Endothelial cell (in vitro differentiated cells): Measurements from ENCODE around the gene MACO1. TPM values are rescaled to one million over a fixed set of nuclear protein-coding genes. Genes with fewer than 3 reads are reported as not detected.
A peak's percentile ranks its signal among the peaks of the same experiment; 100 is the strongest.
"Not testable (repeated sequence)": the region's sequence is repeated elsewhere in the genome, so short reads cannot be mapped to it uniquely, and the experiment has no call there.

Experiments used
- DNase-seq: peaks from one replicate; pipeline ENCODE4 v3.0.0; 2021; ENCODE audit warnings: low spot score
- H3K27ac Mint-ChIP-seq: one replicate; pipeline ENCODE4 v1.8.0; 2021; ENCODE audit warnings: mixed read lengths, inconsistent platforms; ENCODE audit not compliant: unreplicated experiment
- H3K27me3 Mint-ChIP-seq: one replicate; pipeline ENCODE4 v1.8.0; 2021; ENCODE audit warnings: mild to moderate bottlenecking, moderate library complexity, mixed read lengths, inconsistent platforms; ENCODE audit not compliant: unreplicated experiment
- H3K36me3 Mint-ChIP-seq: one replicate; pipeline ENCODE4 v1.8.0; 2021; ENCODE audit warnings: mild to moderate bottlenecking, low read depth, mixed read lengths, inconsistent platforms; ENCODE audit not compliant: unreplicated experiment
- H3K4me1 Mint-ChIP-seq: one replicate; pipeline ENCODE4 v1.8.0; 2021; ENCODE audit warnings: mild to moderate bottlenecking, mixed read lengths, inconsistent platforms; ENCODE audit not compliant: unreplicated experiment
- H3K4me3 Mint-ChIP-seq: one replicate; pipeline ENCODE4 v1.8.0; 2021; ENCODE audit warnings: mild to moderate bottlenecking, mixed read lengths, inconsistent platforms; ENCODE audit not compliant: unreplicated experiment
- H3K9me3 Mint-ChIP-seq: one replicate; pipeline ENCODE4 v1.8.0; 2021; ENCODE audit warnings: mixed read lengths, inconsistent platforms; ENCODE audit not compliant: unreplicated experiment
- total RNA-seq: library from RNA; stranded (reverse); fragmentation: NEBNext Ultra II Directional; extraction: Animal tissue kit (Norgen Biotek cat#: 25700); gene quantifications from one replicate; pipeline ENCODE4 v1.2.1, GENCODE V29; 2021; ENCODE audit not compliant: unreplicated experiment
- TF ChIP-seq, protein P1 (sequence below): fragments of 200-600 bp; sonication (generic); IDR thresholded peaks from one replicate; pipeline ENCODE4 v1.5.0; 2021; ENCODE audit warnings: antibody characterized with exemption; ENCODE audit not compliant: unreplicated experiment

The MACO1 gene
- total RNA-seq, 1 donor from 2014 or later: 35.9 TPM

DNA sequence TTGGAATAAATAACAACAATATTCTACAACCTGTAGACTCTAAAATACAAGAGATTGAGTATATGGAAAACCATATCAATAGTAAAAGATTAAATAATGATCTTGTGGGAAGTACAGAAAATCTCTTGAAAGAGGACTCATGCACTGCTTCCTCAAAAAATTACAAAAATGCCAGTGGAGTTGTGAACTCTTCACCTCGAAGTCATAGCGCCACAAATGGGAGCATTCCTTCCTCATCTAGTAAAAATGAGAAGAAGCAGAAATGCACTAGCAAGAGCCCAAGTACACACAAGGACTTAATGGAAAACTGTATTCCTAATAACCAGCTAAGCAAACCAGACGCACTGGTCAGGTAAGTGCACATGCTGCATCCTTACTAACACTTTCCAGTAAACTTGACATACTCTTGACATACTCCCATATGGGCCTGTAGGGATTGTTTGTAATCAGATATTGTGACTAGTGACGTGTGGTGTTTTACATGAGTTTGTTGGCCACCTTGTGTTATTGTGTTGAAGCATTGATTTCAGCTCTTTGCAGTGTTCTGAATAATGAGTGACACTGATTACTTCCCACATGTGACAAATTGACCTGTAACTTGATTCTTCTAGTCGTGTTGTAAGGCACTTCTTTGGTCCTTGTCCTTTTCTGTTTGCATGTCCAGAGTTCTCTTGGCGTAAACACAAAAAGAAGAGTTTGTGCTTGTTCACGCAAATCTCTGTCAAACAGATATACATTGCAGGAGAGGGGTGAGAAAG, 28.0 kb downstream of the MACO1 start:
- H3K36me3 Mint-ChIP-seq: peaks cover 24% of the 10 kb centered on the region
- TF ChIP-seq, protein P1, sequence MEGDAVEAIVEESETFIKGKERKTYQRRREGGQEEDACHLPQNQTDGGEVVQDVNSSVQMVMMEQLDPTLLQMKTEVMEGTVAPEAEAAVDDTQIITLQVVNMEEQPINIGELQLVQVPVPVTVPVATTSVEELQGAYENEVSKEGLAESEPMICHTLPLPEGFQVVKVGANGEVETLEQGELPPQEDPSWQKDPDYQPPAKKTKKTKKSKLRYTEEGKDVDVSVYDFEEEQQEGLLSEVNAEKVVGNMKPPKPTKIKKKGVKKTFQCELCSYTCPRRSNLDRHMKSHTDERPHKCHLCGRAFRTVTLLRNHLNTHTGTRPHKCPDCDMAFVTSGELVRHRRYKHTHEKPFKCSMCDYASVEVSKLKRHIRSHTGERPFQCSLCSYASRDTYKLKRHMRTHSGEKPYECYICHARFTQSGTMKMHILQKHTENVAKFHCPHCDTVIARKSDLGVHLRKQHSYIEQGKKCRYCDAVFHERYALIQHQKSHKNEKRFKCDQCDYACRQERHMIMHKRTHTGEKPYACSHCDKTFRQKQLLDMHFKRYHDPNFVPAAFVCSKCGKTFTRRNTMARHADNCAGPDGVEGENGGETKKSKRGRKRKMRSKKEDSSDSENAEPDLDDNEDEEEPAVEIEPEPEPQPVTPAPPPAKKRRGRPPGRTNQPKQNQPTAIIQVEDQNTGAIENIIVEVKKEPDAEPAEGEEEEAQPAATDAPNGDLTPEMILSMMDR: no peak
- H3K4me3 Mint-ChIP-seq: no peak overlapping the region
- H3K27me3 Mint-ChIP-seq: no peaks in the 10 kb centered on the region
- no peak for DNase-seq
- H3K4me1 Mint-ChIP-seq: peaks cover 16% of the 10 kb centered on the region
- H3K9me3 Mint-ChIP-seq: no peaks in the 10 kb centered on the region
- H3K27ac Mint-ChIP-seq: no peak overlapping the region

GRCh38 chr1:25460020-25460419, 29.3 kb downstream of the MACO1 start:
- no peak for DNase-seq
- H3K4me3 Mint-ChIP-seq: no peak overlapping the region
- no peaks in the 10 kb centered on the region for H3K9me3 Mint-ChIP-seq
- peaks cover 2% of the 10 kb centered on the region for H3K27me3 Mint-ChIP-seq
- H3K36me3 Mint-ChIP-seq: peaks cover 24% of the 10 kb centered on the region
- H3K4me1 Mint-ChIP-seq: peaks cover 16% of the 10 kb centered on the region
- TF ChIP-seq, protein P1: no peak
- H3K27ac Mint-ChIP-seq: peak overlapping the region; percentile 31

- not testable (repeated sequence) for H3K4me3 Mint-ChIP-seq, DNase-seq, H3K9me3 Mint-ChIP-seq, H3K27me3 Mint-ChIP-seq
- Mint-ChIP-seq H3K36me3 (peaks cover 32% of the 10 kb centered on the region), H3K27ac (peak overlapping the region; percentile 90), H3K4me1 (peaks cover 16% of the 10 kb centered on the region)
These were observed 30.1 kb downstream of the MACO1 start for GRCh38 chr1:25460816-25461215.

DNA sequence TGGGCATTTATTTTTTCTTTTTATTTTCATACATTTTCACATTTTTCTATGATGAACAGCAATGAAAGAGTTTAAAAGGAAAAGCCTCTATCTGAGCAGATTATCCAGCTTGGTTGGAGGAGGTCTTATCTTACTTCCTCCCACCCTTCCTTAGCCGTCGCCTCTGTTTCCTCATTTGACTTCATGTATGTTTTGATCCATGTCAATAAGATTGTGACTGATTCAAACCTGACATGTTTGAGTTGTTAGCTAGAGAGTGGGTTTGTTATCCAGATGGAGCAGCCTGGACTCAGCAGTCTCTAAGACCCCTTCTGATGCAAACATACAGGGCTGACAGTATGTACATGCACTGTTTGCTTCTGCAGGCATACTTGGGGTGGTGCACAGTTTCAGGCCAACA, 31.2 kb downstream of the MACO1 start:
- Mint-ChIP-seq H3K36me3 (peaks cover 34% of the 10 kb centered on the region), H3K4me1 (peaks cover 16% of the 10 kb centered on the region), H3K9me3 (no peaks in the 10 kb centered on the region), H3K4me3 (no peak overlapping the region), H3K27ac (peak overlapping the region; percentile 69), H3K27me3 (peaks cover 2% of the 10 kb centered on the region)
- DNase-seq: no peak
- TF ChIP-seq, protein P1: no peak

- H3K36me3 Mint-ChIP-seq: peaks cover 34% of the 10 kb centered on the region
- peaks cover 2% of the 10 kb centered on the region for H3K27me3 Mint-ChIP-seq
- H3K9me3 Mint-ChIP-seq: no peaks in the 10 kb centered on the region
- no peak for DNase-seq
- TF ChIP-seq, protein P1: no peak
- peaks cover 16% of the 10 kb centered on the region for H3K4me1 Mint-ChIP-seq
- peak overlapping the region; percentile 69 for H3K27ac Mint-ChIP-seq
- no peak overlapping the region for H3K4me3 Mint-ChIP-seq
These were observed 32.0 kb downstream of the MACO1 start for GRCh38 chr1:25462732-25463131.
